Stimulated activated CD8-positive, alpha-beta memory T cell treated with anti-CD3 and anti-CD28 coated beads, Interleukin-12 subunit alpha, Interleukin-12 subunit beta, amount 100 ng/mL, for 24 hours (primary cell): ENCODE data around the gene IRF9.

ENCODE experiments used
- DNase-seq: peaks from one replicate; pipeline ENCODE4 v3.0.0-alpha.2; 2020; ENCODE audit errors: extremely low read depth

The IRF9 gene

GRCh38 chr14:24132061-24132685, 28.9 kb upstream of the IRF9 start:
- no peak for DNase-seq

- no peak for DNase-seq
Observed at GRCh38 chr14:24132976-24133375, 28.1 kb upstream of the IRF9 start.

DNA sequence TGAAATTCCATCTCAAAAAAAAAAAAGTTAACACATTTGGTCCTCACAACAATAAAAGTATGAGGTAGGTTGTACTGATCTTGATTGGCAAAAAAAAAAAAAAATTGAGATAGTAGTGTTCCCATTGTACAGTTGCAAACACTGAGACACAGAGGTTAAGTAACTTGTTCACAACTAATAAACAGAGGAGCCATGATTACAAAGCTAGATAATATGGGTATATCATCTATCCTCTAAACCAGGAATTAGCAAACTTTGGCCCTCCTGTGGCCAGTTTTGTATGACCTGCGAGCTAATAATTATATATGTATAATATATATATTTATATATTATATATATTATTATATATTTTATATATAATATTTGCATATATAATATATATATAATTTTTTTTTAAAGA, 27.3 kb upstream of the IRF9 start:
- DNase-seq, result no peak

DNA sequence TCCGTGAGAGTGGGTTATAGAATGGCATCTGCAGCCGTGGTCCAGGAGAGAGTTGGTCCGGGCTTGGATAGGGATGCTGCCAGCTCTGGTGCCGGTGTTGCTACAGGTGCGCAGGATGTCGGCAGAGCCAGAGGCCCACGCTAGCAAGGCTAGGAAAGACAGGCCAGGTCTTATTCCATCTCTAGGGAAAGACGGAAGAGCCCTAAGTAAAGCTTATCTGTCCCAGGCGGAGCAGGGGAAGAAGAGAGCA, 25.6 kb upstream of the IRF9 start:
- no peak for DNase-seq

- peak; percentile 83 for DNase-seq
Observed at GRCh38 chr14:24135834-24136683, 25.0 kb upstream of the IRF9 start, which contains the start of gene PSME1. TSS of gene PSME1 (plus strand) at chr14:24136194. CDS start at chr14:24136263, 69 bp downstream.

DNA sequence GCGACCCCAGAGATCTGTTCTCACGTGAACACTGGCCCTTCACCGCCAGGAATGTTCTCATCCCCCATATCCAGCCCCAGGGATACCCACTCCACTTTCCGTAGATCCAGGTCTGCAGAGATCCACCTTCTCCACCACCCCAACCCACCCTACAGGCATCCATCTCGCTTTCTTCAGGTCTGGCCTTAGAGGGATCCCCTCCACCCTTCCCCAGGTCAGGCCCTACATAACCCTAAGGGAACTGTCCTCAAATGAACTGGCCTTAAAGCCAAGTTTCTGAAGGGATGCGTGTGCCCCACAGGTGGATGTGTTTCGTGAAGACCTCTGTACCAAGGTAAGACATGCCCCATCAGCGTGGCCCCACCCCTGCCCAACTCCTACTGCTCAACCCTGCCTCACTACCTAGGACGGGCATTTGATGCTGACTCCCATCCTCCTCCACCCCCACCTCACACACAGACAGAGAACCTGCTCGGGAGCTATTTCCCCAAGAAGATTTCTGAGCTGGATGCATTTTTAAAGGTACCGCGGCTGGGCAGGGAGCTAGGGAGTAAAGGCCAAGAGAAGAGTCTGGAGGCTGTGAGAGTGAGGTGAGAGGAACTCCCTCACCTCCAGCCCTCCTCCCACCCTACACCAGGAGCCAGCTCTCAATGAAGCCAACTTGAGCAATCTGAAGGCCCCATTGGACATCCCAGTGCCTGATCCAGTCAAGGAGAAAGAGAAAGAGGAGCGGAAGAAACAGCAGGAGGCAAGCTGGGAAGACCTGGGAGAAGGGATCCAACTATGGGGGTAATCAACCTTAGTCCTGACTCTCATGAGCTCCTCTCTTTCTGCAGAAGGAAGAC, 24.2 kb upstream of the IRF9 start:
- DNase-seq, result no peak

GRCh38 chr14:24137529-24138395, 23.3 kb upstream of the IRF9 start:
- DNase-seq, result no peak

DNA sequence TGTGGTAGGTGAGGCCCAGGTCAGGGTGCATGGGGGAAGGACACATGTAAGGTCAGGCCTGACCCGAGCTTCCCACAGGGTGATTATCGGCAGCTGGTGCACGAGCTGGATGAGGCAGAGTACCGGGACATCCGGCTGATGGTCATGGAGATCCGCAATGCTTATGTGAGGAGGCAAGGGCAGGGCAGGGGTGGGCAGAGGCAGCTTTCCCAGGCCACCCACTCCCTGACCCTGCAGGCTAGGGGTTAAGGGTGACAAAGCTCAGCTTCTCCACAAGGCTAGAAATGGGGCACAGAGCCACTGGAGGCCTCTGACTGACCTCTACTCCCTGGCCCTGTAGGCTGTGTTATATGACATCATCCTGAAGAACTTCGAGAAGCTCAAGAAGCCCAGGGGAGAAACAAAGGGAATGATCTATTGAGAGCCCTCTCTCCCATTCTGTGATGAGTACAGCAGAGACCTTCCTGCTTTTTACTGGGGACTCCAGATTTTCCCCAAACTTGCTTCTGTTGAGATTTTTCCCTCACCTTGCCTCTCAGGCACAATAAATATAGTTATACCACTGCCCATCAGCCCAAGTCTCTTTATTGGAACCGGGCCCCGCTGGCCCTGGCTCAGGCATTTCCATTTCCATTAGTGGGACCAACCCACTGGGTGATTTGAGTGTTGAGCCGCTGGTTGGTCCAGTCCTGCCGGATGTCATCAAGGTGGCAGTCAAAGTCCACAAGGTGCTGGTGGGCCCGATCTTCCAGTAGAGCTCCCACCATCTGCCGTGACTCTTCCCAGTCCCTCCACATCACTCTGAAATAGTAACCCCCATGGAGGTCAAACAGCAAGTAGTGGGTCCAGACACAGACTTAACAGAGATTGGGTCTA, 22.4 kb upstream of the IRF9 start:
- DNase-seq, result no peak

GRCh38 chr14:24139272-24139934, 21.7 kb upstream of the IRF9 start:
- no peak for DNase-seq

- peak; percentile 98 for DNase-seq
Observed at GRCh38 chr14:24141097-24141880, 19.8 kb upstream of the IRF9 start, which contains the start of gene EMC9. TSS of gene EMC9 (minus strand) at chr14:24141591. CDS start at chr14:24141304, 287 bp downstream.

DNA sequence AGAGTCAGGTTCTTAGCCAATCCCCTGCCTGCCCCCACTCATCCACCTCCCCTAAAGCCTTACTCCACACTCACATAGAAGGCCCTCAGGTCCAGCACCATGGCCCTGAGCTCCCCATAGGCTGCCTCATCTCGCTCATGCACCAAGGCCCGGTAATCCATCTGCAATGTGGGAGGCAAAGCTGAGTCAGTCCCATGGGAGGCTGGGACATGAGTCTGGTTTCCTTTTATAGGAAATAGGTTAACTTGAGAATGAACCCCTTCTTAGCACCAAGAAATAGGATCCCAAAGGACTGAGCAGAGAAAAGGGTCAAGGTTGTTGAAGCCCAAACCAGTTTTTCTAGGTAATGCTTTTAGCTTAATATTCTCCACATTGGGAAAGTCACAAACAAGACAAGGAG, 17.6 kb upstream of the IRF9 start:
- no peak for DNase-seq

DNA sequence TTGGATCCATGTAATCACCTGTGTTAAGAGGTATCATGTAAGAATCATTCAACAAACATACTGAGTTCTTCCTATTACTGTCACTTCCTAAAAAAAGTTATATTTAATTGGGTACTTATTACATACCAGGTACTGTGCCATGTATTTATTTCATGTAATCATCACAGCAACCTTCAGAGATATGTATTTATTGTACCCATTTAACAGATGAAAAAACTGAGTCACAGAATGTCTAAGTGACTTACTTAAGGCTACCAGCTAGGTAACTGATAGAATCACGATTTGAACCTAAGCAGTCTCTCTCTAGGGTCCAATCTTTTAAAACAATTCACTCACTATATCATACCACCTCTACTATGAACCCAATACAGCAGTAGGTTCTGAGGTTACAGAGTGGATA, 16.6 kb upstream of the IRF9 start:
- no peak for DNase-seq

GRCh38 chr14:24145219-24145618, 15.8 kb upstream of the IRF9 start:
- no peak for DNase-seq

DNA sequence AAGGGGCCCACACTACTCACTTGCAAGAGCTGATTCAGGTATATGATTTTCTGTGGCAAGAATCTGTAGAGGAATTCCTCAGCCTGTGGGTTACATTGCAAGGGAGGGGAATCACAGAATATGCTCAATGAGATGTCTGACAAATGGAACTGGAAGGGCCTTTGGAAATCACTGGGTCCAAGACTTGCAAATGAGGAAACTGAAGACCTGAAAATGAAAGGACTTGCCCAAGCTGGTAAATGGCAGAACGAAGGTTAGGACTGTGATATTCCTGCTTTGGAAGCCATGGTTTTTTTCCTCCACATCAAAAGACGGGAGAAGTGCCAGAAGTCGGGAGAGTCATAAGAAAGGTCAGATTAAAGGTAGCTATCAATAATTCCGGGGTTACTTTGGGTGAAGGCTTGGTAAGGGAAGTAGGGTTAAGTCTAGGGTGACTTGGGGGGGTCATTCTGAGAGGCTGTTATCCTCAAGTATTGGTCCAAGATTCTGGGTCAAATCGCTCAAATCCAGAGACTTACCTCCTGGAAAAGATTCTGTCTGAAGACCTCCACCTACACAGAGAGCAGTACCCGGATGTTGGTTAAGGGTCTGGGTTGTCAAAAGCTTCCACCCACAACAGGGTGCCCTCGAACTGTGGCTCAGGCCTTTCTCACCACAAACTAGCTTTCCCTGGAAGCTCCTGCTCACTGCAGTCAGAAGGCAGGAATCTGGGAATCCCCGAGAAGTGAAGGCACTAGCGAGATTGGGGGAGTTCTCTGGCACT, 15.2 kb upstream of the IRF9 start:
- DNase-seq, result no peak

DNA sequence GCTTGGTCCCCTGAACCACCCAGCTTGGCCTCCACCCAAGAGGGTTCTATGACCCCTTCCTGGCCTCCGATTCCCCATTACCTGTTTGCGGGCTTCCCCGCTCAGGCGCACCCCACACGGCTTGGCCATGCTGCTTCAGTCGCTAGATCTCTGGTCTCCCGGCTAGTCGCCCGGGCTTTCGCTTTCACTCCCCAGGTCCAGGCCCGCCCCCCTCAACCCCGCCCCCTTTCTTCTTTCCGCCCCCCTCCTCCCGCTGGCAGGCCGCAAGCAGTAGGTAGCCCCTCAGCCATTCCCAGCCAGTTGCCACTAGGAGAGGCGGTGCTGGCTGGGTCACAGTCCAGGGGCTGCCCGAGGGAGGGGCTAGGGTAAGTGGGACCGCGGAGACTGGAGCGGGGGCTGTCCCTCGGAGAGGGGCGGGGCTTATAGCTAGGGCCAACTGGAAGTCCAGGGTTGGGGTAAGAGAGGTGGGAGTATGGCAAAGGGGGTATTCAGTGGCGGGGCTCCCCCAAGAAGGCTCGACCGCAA, 14.6 kb upstream of the IRF9 start, which contains the start of gene PSME2:
PSME2 (minus strand) TSS at position 158 of the 525 bp plus-strand sequence; CDS start at position 129, 29 bp downstream.
- DNase-seq, result peak; percentile 82

DNA sequence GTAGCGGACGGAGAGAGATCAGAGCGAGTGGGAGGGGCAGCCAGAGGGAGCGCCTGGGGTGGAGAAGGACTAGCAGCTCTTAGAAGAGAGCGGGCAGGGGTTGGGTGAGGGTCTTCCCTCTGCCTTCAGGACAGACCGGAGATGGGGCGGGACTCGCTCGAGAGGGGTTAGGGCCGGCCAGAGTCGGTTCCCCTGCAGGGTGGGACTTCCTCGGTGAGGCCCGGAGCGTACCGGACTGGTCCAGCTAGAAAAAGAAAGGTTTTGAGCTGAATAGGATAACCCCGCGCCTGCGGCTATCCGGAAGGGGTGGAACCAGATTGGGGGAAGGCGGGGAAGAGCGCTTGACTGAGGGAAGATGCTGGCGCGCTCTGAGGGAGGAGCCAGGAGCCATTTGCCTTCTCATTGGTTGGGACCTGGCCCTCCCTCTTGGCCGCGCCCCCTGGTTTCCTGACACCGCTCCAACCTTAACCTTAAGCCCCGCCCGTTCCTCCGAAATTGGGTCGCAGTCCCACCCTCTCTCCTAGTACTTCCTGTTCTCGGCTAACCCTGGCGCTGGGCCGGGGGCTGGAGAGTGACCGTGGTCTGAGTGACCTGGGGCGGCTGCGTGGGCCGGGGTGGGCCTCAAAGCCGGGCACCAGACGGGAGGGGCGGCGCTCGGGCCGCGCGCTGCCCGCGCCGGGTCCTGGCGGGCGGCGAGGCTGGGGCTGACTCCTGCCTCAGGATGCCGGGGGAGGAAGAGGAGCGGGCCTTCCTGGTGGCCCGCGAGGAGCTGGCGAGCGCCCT, 13.9 kb upstream of the IRF9 start, which contains the start of gene RNF31:
RNF31 (plus strand) TSS at position 521 of the 783 bp plus-strand sequence; CDS start at position 722, 201 bp downstream.
- peak; percentile 98 for DNase-seq
